ENCODE results near the gene FKBP11.
"Not testable (repeated sequence)": the region's sequence is repeated elsewhere in the genome, so short reads cannot be mapped to it uniquely, and the experiment has no call there.

FKBP11 gene

GRCh38 chr12:48917857-48918537 lies 7.3 kb downstream of the FKBP11 start:
- no peak for DNase-seq (ENCODE audit: extremely low read depth, low read depth)
- H3K4me3 ChIP-seq (replicated peaks; ENCODE audit: low read depth, low read length): no peak overlapping the region
- TF ChIP-seq, protein P1, sequence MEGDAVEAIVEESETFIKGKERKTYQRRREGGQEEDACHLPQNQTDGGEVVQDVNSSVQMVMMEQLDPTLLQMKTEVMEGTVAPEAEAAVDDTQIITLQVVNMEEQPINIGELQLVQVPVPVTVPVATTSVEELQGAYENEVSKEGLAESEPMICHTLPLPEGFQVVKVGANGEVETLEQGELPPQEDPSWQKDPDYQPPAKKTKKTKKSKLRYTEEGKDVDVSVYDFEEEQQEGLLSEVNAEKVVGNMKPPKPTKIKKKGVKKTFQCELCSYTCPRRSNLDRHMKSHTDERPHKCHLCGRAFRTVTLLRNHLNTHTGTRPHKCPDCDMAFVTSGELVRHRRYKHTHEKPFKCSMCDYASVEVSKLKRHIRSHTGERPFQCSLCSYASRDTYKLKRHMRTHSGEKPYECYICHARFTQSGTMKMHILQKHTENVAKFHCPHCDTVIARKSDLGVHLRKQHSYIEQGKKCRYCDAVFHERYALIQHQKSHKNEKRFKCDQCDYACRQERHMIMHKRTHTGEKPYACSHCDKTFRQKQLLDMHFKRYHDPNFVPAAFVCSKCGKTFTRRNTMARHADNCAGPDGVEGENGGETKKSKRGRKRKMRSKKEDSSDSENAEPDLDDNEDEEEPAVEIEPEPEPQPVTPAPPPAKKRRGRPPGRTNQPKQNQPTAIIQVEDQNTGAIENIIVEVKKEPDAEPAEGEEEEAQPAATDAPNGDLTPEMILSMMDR (IDR thresholded peaks at IDR 0.05; ENCODE audit: low read depth, low read length, missing control alignments): no peak

GRCh38 chr12:48910196-48910595 lies 15.1 kb downstream of the FKBP11 start:
- TF ChIP-seq, protein P1 (IDR thresholded peaks at IDR 0.05; ENCODE audit: low read depth, low read length, missing control alignments): no peak
- no peak overlapping the region for H3K4me3 ChIP-seq (replicated peaks; ENCODE audit: low read depth, low read length)
- no peak for DNase-seq (ENCODE audit: extremely low read depth, low read depth)

DNA sequence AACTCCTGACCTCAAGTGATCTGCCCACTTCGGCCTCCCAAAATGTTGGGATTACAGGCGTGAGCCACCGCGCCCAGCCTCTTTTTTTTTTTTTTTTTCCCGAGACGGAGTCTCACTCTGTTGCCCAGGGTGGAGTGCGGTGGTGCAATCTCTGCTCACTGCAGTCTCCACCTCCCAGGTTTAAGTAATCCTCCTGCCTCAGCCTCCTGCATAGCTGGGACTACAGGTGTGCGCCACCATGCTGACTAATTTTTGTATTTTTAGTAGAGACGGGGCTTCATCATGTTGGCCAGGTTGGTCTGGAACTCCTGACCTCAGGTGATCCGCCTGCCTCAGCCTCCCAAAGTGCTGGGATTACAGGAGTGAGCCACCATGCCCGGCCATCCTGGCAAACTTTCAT lies 15.6 kb downstream of the FKBP11 start:
- DNase-seq (ENCODE audit: extremely low read depth, low read depth); H3K4me3 ChIP-seq (replicated peaks; ENCODE audit: low read depth, low read length): not testable (repeated sequence)

- TF ChIP-seq, protein P1 (IDR thresholded peaks at IDR 0.05; ENCODE audit: low read depth, low read length, missing control alignments): no peak
- no peak overlapping the region for H3K4me3 ChIP-seq (replicated peaks; ENCODE audit: low read depth, low read length)
- DNase-seq (ENCODE audit: extremely low read depth, low read depth): no peak
Observed at GRCh38 chr12:48907245-48907644, 18.0 kb downstream of the FKBP11 start.

DNA sequence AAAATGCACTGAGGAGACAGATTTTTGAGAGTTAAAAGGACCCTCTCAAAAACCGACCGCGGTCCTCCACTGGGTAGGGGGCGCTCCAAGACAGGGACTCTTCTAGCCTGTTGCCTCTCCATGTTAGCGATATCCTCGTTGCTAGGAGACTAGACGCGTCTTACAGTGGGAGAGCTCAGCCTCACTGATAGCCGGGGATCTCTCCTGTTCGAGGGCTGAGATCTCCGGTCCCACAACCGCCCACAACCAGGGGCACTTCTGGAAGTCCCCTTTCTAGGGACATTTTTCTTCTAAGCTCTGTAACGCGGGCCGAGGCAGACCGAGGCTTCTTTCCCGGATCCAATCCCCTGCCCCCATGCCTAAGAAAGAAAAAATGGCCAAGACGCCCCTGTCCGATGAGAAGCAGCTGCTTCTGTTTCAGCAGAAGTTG lies 21.3 kb downstream of the FKBP11 start:
- peak overlapping the region; percentile 45 for H3K4me3 ChIP-seq (replicated peaks; ENCODE audit: low read depth, low read length)
- peak; percentile 72 for DNase-seq (ENCODE audit: extremely low read depth, low read depth)
- TF ChIP-seq, protein P1 (IDR thresholded peaks at IDR 0.05; ENCODE audit: low read depth, low read length, missing control alignments): peak; percentile 87

GRCh38 chr12:48903363-48903981 lies 21.8 kb downstream of the FKBP11 start:
- DNase-seq (ENCODE audit: extremely low read depth, low read depth): no peak
- no peak overlapping the region for H3K4me3 ChIP-seq (replicated peaks; ENCODE audit: low read depth, low read length)
- TF ChIP-seq, protein P1 (IDR thresholded peaks at IDR 0.05; ENCODE audit: low read depth, low read length, missing control alignments): no peak

- H3K4me3 ChIP-seq (replicated peaks; ENCODE audit: low read depth, low read length): no peak overlapping the region
- TF ChIP-seq, protein P1 (IDR thresholded peaks at IDR 0.05; ENCODE audit: low read depth, low read length, missing control alignments): no peak
- no peak for DNase-seq (ENCODE audit: extremely low read depth, low read depth)
Observed at GRCh38 chr12:48901278-48901677, 24.0 kb downstream of the FKBP11 start.
